K562 (cell line): ENCODE data around the gene OR2AT4. TPM values are rescaled to one million over a fixed set of nuclear protein-coding genes. Genes with fewer than 3 reads are reported as not detected.

ENCODE experiments used
- ATF7 ChIP-seq: fragments of 450-650 bp; IDR thresholded peaks from 2 replicates; pipeline ENCODE4 v1.7.1; 2014; ENCODE audit warnings: mild to moderate bottlenecking, moderate library complexity
- BCL6 ChIP-seq: fragments of 250-450 bp; sonication (Bioruptor Pico); IDR thresholded peaks from 2 replicates; pipeline ENCODE4 v1.4.0; 2020
- CBFA2T2 ChIP-seq: fragments of 450-650 bp; conservative IDR thresholded peaks from 2 replicates; pipeline ENCODE4 v1.6.1; 2017; ENCODE audit warnings: mild to moderate bottlenecking
- CCNT2 ChIP-seq: IDR thresholded peaks from 2 replicates; pipeline ENCODE4 v1.6.1; 2011; ENCODE audit warnings: borderline replicate concordance, low read depth, mild to moderate bottlenecking, moderate library complexity, mixed read lengths, low read length; ENCODE audit not compliant: insufficient read length; ENCODE audit errors: extremely low read depth
- CHD2 ChIP-seq: IDR thresholded peaks from 2 replicates; pipeline ENCODE4 v1.6.1; 2011; ENCODE audit warnings: low read depth, low read length
- CREBBP ChIP-seq: IDR thresholded peaks from one replicate; pipeline ENCODE4 v1.6.1; 2012; ENCODE audit warnings: low read depth, mild to moderate bottlenecking, control low read depth, inconsistent platforms, low read length
- ELF1 ChIP-seq: fragments of 200-800 bp; sonication (Bioruptor generic); IDR thresholded peaks from 2 replicates; pipeline ENCODE4 v1.6.1; 2016; ENCODE audit warnings: missing genetic modification characterization, missing compliant biosample characterization
- GABPA ChIP-seq: fragments of 200-800 bp; sonication (Bioruptor generic); conservative IDR thresholded peaks from 2 replicates; pipeline ENCODE4 v1.6.1; 2016; ENCODE audit warnings: low read depth, missing genetic modification characterization, missing compliant biosample characterization
- GTF2F1 ChIP-seq: IDR thresholded peaks from 2 replicates; pipeline ENCODE4 v1.6.1; 2011; ENCODE audit warnings: low read depth, low read length, improper control_type of control experiment
- HSF4 ChIP-seq: fragments of 250-450 bp; sonication (Bioruptor Pico); IDR thresholded peaks from 2 replicates; pipeline ENCODE4 v2.1.2; 2022; ENCODE audit warnings: mild to moderate bottlenecking, moderate library complexity, borderline replicate concordance
- MEIS2 ChIP-seq: fragments of 450-650 bp; IDR thresholded peaks from 2 replicates; pipeline ENCODE4 v1.6.1; 2014; ENCODE audit warnings: mild to moderate bottlenecking; ENCODE audit not compliant: partially characterized antibody
- MTA3 ChIP-seq: fragments of 450-650 bp; formaldehyde crosslinking; IDR thresholded peaks from 2 replicates; pipeline ENCODE4 v1.6.1; 2017; ENCODE audit warnings: mild to moderate bottlenecking, borderline replicate concordance
- NCOA2 ChIP-seq, 2 experiments: fragments of 450-650 bp; IDR thresholded peaks; 2 replicates each; pipeline ENCODE4 v1.6.1; 2018; ENCODE audit warnings: mild to moderate bottlenecking in 2 of 2, moderate library complexity in 1 of 2; ENCODE audit not compliant: partially characterized antibody in 2 of 2
- PCBP1 ChIP-seq: fragments of 200-400 bp; formaldehyde crosslinking; IDR thresholded peaks from 2 replicates; pipeline ENCODE4 v1.6.1; 2018; ENCODE audit warnings: mild to moderate bottlenecking, low read depth, low read length; ENCODE audit not compliant: poor library complexity, severe bottlenecking
- POLR2G ChIP-seq: fragments of 200-400 bp; formaldehyde crosslinking; IDR thresholded peaks from 2 replicates; pipeline ENCODE4 v1.6.1; 2017; ENCODE audit warnings: low read depth, mild to moderate bottlenecking, antibody characterized with exemption, low read length, moderate library complexity
- RFX1 ChIP-seq: fragments of 450-650 bp; IDR thresholded peaks from 2 replicates; pipeline ENCODE4 v1.6.1; 2016; ENCODE audit warnings: mild to moderate bottlenecking, moderate library complexity
- SRF ChIP-seq, 2 experiments: fragments of 250-450, 450-650 bp in 1 of 2; sonication (Bioruptor Pico) in 1 of 2; sonication (generic) in 1 of 2; formaldehyde crosslinking; IDR thresholded peaks; 2 replicates each; pipeline versions ENCODE4 v1.5.0 to v1.5.1; 2020 to 2022; ENCODE audit warnings: mild to moderate bottlenecking in 1 of 2, missing genetic modification reagents in 1 of 2
- SRSF1 ChIP-seq: fragments of 200-400 bp; formaldehyde crosslinking; IDR thresholded peaks from 2 replicates; pipeline ENCODE4 v1.6.1; 2017; ENCODE audit warnings: mild to moderate bottlenecking, low read depth, low read length, moderate library complexity
- ZBTB9 ChIP-seq: fragments of 450-650 bp; formaldehyde crosslinking; IDR thresholded peaks from 2 replicates; pipeline ENCODE4 v1.4.0; 2020; ENCODE audit warnings: mild to moderate bottlenecking, moderate library complexity
- ZNF316 ChIP-seq: fragments of 450-650 bp; IDR thresholded peaks from 2 replicates; pipeline ENCODE4 v1.6.1; 2016
- ZNF354B ChIP-seq: fragments of 250-450 bp; sonication (Bioruptor Pico); IDR thresholded peaks from 2 replicates; pipeline ENCODE4 v1.4.0; 2020
- ZNF717 ChIP-seq: fragments of 250-450 bp; sonication (Bioruptor Pico); IDR thresholded peaks from 2 replicates; pipeline ENCODE4 v1.5.0; 2021
- polyA plus RNA-seq, 8 experiments: library from polyadenylated mRNA; depleted of rRNA in 4 of 8; stranded (reverse) in 5 of 8; unstranded in 3 of 8; fragments of >200 nt; fragmentation: Nextera tagmentation in 2 of 8; fragmentation: Illumina TruSeq in 1 of 8; extraction: Ambion mirVana in 2 of 8; extraction: Trizol in 1 of 8; gene quantifications; 2 replicates each; pipeline versions ENCODE4 v1.2.1 to v1.2.3, GENCODE V29; 2011 to 2014; ENCODE audit warnings: inconsistent platforms in 1 of 8, missing spikeins in 1 of 8
- total RNA-seq, 7 experiments: library from RNA; depleted of rRNA in 6 of 7; stranded (reverse); fragments of >200 nt in 6 of 7; fragmentation: Illumina TruSeq in 2 of 7; extraction: Trizol in 2 of 7; gene quantifications; 2 replicates each; pipeline versions ENCODE4 v1.2.1 to v1.2.3, GENCODE V29; 2011 to 2021; ENCODE audit warnings: low replicate concordance in 1 of 7
- TF ChIP-seq, protein P1 (sequence below): fragments of 250-450 bp; sonication (Bioruptor Pico); IDR thresholded peaks from 2 replicates; pipeline ENCODE4 v1.5.0; 2022; ENCODE audit warnings: mild to moderate bottlenecking
- TF ChIP-seq, protein P2 (sequence below): fragments of 150-350 bp; IDR thresholded peaks from 2 replicates; pipeline ENCODE4 v1.6.1; 2014; ENCODE audit warnings: low read depth, mild to moderate bottlenecking, low read length, borderline replicate concordance

Gene OR2AT4
- total and polyA plus RNA-seq, 9 of the 15 experiments (the other 6 are each of a cell fraction or from before 2014, with no cell fraction given) = 0.86 to 3.1 (median 2.0) TPM

- no peak for TF ChIP-seq CREBBP
- TF ChIP-seq ZNF717 (CRISPR knock-in tag) = no peak
- no peak for TF ChIP-seq HSF4 (CRISPR knock-in tag)
- TF ChIP-seq CHD2 = no peak
- TF ChIP-seq MEIS2 = peak; percentile 63
- TF ChIP-seq MTA3 = no peak
- TF ChIP-seq ELF1 (tag) = no peak
- TF ChIP-seq BCL6 = no peak
- no peak for TF ChIP-seq ZNF354B
- TF ChIP-seq CBFA2T2 = peak; percentile 88
- TF ChIP-seq, protein P1, sequence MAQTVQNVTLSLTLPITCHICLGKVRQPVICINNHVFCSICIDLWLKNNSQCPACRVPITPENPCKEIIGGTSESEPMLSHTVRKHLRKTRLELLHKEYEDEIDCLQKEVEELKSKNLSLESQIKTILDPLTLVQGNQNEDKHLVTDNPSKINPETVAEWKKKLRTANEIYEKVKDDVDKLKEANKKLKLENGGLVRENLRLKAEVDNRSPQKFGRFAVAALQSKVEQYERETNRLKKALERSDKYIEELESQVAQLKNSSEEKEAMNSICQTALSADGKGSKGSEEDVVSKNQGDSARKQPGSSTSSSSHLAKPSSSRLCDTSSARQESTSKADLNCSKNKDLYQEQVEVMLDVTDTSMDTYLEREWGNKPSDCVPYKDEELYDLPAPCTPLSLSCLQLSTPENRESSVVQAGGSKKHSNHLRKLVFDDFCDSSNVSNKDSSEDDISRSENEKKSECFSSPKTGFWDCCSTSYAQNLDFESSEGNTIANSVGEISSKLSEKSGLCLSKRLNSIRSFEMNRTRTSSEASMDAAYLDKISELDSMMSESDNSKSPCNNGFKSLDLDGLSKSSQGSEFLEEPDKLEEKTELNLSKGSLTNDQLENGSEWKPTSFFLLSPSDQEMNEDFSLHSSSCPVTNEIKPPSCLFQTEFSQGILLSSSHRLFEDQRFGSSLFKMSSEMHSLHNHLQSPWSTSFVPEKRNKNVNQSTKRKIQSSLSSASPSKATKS (CRISPR knock-in tag) = no peak
- no peak for TF ChIP-seq GABPA (tag)
- TF ChIP-seq, protein P2, sequence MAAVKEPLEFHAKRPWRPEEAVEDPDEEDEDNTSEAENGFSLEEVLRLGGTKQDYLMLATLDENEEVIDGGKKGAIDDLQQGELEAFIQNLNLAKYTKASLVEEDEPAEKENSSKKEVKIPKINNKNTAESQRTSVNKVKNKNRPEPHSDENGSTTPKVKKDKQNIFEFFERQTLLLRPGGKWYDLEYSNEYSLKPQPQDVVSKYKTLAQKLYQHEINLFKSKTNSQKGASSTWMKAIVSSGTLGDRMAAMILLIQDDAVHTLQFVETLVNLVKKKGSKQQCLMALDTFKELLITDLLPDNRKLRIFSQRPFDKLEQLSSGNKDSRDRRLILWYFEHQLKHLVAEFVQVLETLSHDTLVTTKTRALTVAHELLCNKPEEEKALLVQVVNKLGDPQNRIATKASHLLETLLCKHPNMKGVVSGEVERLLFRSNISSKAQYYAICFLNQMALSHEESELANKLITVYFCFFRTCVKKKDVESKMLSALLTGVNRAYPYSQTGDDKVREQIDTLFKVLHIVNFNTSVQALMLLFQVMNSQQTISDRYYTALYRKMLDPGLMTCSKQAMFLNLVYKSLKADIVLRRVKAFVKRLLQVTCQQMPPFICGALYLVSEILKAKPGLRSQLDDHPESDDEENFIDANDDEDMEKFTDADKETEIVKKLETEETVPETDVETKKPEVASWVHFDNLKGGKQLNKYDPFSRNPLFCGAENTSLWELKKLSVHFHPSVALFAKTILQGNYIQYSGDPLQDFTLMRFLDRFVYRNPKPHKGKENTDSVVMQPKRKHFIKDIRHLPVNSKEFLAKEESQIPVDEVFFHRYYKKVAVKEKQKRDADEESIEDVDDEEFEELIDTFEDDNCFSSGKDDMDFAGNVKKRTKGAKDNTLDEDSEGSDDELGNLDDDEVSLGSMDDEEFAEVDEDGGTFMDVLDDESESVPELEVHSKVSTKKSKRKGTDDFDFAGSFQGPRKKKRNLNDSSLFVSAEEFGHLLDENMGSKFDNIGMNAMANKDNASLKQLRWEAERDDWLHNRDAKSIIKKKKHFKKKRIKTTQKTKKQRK = no peak
- TF ChIP-seq PCBP1 = no peak
- 0 out of 2 replicates have a peak, but pooled peaks have one; percentile 10 for TF ChIP-seq ZNF316
- TF ChIP-seq SRF (CRISPR knock-in tag; IDR thresholded peaks at IDR 0.05) = no peak
- no peak for TF ChIP-seq RFX1
- peak; percentile 88 for TF ChIP-seq CCNT2
- TF ChIP-seq NCOA2 (IDR thresholded peaks at IDR 0.05; ENCODE audit: partially characterized antibody in 2 of 2) = peak in 1 of 2 experiments; percentile 53
- TF ChIP-seq SRSF1 = no peak
- no peak for TF ChIP-seq ZBTB9
- no peak for TF ChIP-seq GTF2F1
- TF ChIP-seq POLR2G = no peak
- peak; percentile 84 for TF ChIP-seq ATF7
These were observed 6.8 kb upstream of the OR2AT4 start (continued) for GRCh38 chr11:75103380-75104026.
